Astrocyte of the spinal cord (primary cell): ENCODE measurements around the gene WWOX.

Experiments
- DNase-seq: peaks from one replicate; pipeline ENCODE4 v3.0.0; 2011; ENCODE audit warnings: low read depth, low spot score
- H3K4me3 ChIP-seq: 2 replicates; pipeline ENCODE4 v1.5.1; 2011; ENCODE audit warnings: low read depth, mild to moderate bottlenecking, low read length, moderate library complexity
- CTCF ChIP-seq: IDR thresholded peaks from 2 replicates; pipeline ENCODE4 v1.5.1; 2012; ENCODE audit warnings: low read depth, mild to moderate bottlenecking, low read length, inconsistent platforms
- in situ Hi-C: cut with HindIII; loops from 2 replicates; pipeline ENCODE4 v1.10.0; 2017; ENCODE audit warnings: low sequenced_read_pairs

WWOX gene

GRCh38 chr16:78108451-78108850, 9.0 kb downstream of the WWOX start:
- H3K4me3 ChIP-seq: no peak overlapping the region
- in situ Hi-C loops: no loop called here
- no peak for DNase-seq
- TF ChIP-seq CTCF: no peak

- no peak overlapping the region for H3K4me3 ChIP-seq
- DNase-seq: no peak
- no peak for TF ChIP-seq CTCF
- in situ Hi-C loops: no loop called here
Measured at GRCh38 chr16:78113258-78113657, 13.8 kb downstream of the WWOX start.

- TF ChIP-seq CTCF: no peak
- DNase-seq: no peak
- in situ Hi-C loops: no loop called here
- H3K4me3 ChIP-seq: no peak overlapping the region
Measured at GRCh38 chr16:78115659-78116058, 16.2 kb downstream of the WWOX start.

- no peak for TF ChIP-seq CTCF
- in situ Hi-C loops: no loop called here
Measured at GRCh38 chr16:78116946-78117345, 17.5 kb downstream of the WWOX start.

GRCh38 chr16:78117391-78117790, 17.9 kb downstream of the WWOX start:
- DNase-seq: no peak
- no peak for TF ChIP-seq CTCF
- in situ Hi-C loops: no loop called here

More at GRCh38 chr16:78116946-78117345, 17.5 kb downstream of the WWOX start:
- H3K4me3 ChIP-seq: no peak overlapping the region
- DNase-seq: no peak

GRCh38 chr16:78118469-78119025, 19.1 kb downstream of the WWOX start:
- TF ChIP-seq CTCF: no peak
- DNase-seq: no peak
- in situ Hi-C loops: no loop called here
- H3K4me3 ChIP-seq: no peak overlapping the region

More at GRCh38 chr16:78117391-78117790, 17.9 kb downstream of the WWOX start:
- no peak overlapping the region for H3K4me3 ChIP-seq

- DNase-seq: peak; percentile 76
- H3K4me3 ChIP-seq: no peak overlapping the region
Measured at GRCh38 chr16:78122774-78123315, 23.4 kb downstream of the WWOX start.

More at GRCh38 chr16:78122774-78123315, 23.4 kb downstream of the WWOX start:
- in situ Hi-C loops: no loop called here
- no peak for TF ChIP-seq CTCF
